Nephron (organoid): ENCODE measurements around the gene GRIK4.
A peak's percentile ranks its signal among the peaks of the same experiment; 100 is the strongest.

Source experiments
- H3K27ac Mint-ChIP-seq, 3 experiments: 2 replicates each; pipeline ENCODE4 v1.8.0; 2020; ENCODE audit warnings: mixed read lengths in 3 of 3, mild to moderate bottlenecking in 2 of 3, moderate library complexity in 1 of 3
- H3K27me3 Mint-ChIP-seq: 2 replicates; pipeline ENCODE4 v1.8.0; 2021; ENCODE audit warnings: low read depth, mild to moderate bottlenecking, moderate library complexity, mixed read lengths
- H3K36me3 Mint-ChIP-seq: 2 replicates; pipeline ENCODE4 v1.8.0; 2020; ENCODE audit warnings: low read depth, mixed read lengths
- H3K4me1 Mint-ChIP-seq: 2 replicates; pipeline ENCODE4 v1.8.0; 2020; ENCODE audit warnings: mixed read lengths
- H3K4me3 Mint-ChIP-seq, 3 experiments: 2 replicates each; pipeline ENCODE4 v1.8.0; 2020; ENCODE audit warnings: mild to moderate bottlenecking in 3 of 3, mixed read lengths in 3 of 3, moderate library complexity in 2 of 3
- H3K9me3 Mint-ChIP-seq: 2 replicates; pipeline ENCODE4 v1.8.0; 2020; ENCODE audit warnings: mixed read lengths
- TF ChIP-seq, protein P1 (sequence below), 3 experiments: fragments of 200-600 bp; sonication (generic); IDR thresholded peaks; one replicate each; pipeline ENCODE4 v1.5.0; 2021; ENCODE audit warnings: antibody characterized with exemption in 3 of 3; ENCODE audit not compliant: unreplicated experiment in 3 of 3

The GRIK4 gene

DNA sequence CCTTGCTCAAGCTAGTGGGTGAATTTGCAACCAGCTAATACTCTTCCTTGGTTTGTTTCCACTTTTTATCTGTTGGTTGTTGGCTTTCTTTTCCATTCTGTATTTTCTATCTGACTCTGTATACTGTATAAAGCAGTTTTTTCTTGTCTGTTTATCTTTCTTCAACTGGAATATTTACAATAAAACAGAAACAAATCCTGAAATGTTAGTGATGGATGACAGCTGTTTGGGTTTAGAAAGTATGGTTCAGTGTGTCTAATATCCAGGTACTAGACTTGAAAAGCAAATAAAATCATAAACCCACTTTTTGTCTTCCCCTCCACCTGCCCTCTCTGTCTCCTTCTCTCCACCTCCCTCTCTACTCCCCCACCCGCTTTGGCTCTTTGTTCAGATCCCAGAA, 477.1 kb downstream of the GRIK4 start:
- Mint-ChIP-seq H3K27ac (no peak overlapping the region), H3K9me3 (no peaks in the 10 kb centered on the region), H3K4me1 (peaks cover 5% of the 10 kb centered on the region), H3K27me3 (peaks cover 21% of the 10 kb centered on the region), H3K4me3 (peak overlapping the region in 1 of 3 experiments; percentile 19), H3K36me3 (no peaks in the 10 kb centered on the region)
- TF ChIP-seq, protein P1, sequence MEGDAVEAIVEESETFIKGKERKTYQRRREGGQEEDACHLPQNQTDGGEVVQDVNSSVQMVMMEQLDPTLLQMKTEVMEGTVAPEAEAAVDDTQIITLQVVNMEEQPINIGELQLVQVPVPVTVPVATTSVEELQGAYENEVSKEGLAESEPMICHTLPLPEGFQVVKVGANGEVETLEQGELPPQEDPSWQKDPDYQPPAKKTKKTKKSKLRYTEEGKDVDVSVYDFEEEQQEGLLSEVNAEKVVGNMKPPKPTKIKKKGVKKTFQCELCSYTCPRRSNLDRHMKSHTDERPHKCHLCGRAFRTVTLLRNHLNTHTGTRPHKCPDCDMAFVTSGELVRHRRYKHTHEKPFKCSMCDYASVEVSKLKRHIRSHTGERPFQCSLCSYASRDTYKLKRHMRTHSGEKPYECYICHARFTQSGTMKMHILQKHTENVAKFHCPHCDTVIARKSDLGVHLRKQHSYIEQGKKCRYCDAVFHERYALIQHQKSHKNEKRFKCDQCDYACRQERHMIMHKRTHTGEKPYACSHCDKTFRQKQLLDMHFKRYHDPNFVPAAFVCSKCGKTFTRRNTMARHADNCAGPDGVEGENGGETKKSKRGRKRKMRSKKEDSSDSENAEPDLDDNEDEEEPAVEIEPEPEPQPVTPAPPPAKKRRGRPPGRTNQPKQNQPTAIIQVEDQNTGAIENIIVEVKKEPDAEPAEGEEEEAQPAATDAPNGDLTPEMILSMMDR (IDR thresholded peaks at IDR 0.05; ENCODE audit: unreplicated experiment in 3 of 3): no peak

DNA sequence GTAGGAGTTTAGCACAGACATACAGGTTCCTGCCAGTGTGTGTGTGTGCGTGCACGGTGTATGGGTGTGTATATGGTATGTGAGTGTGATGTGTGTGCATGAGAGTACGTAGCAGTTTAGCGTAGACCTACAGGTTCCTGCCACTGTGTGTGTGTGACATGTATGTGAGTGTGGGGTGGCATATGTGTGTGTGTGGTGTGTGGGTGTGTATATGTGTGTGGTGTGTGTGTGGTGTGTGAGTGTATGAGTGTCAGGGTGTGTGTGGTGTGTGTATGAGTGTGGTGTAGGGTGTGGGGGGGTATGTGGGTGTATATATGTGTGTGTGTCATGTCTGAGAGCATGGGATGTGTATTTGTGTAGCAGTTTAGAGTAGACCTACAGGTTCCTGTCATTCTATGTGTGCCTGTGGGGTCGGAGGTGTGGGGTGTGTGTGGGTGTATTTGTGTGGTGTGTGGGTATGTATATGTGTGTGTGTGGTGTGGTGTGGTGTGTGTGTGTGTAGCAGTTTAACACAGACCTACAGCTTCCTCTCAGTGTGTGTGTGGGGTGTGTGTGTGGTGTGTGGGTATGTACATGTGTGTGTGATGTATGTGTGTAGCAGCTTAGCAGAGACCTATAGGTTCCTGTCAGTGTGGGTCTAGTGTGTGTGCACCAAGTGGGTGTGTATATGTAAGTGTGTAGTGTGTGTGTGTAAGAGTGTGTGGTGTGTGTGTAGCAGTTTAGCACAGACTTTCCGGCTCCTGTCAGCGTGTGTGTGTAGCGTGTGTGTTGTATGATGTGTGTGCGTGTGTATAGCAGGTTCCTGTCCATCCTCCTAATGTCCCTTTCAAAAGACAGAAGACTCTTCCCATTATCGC, 480.5 kb downstream of the GRIK4 start:
- H3K27ac Mint-ChIP-seq: no peak overlapping the region

DNA sequence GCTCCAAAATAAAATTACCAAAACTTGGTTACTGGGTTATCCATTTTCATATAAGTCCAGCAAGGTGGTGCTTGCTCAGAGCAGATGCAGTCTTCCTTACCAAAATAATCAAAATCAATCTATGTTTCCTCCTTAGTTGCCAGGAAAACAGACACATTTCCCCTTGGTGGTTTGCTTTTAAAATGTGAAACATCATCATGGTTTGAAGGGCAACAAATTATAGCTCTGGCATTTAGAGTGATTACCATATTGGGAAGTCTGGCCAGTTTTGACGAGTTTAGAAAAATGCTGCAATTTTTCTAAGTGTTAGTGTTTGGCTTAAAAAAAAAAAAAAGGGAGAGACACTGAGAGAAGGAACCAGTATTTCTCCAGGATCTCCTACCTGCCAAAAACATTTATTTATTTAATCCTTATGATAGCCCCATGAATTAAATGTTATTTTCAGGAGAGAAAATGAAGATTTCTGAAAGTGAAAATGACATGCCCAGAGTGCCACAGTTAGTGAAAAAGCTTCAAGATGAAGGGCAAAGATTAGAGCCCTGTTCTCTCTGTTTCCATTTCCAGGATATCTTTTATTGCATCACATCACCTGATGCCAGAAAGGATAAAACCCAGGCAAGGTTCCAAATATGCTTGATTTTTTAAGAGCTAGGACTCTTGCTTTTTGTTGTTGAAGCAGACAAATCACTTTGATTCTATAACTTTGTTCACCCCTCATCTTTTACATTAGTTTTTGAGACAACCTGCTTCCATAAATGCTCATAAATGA, 482.7 kb downstream of the GRIK4 start:
- peak overlapping the region in 1 of 3 experiments; percentile 38 for H3K27ac Mint-ChIP-seq
- no peaks in the 10 kb centered on the region for H3K36me3 Mint-ChIP-seq

More for the DNA sequence above, 480.5 kb downstream of the GRIK4 start:
- Mint-ChIP-seq H3K4me1 (no peaks in the 10 kb centered on the region), H3K9me3 (no peaks in the 10 kb centered on the region), H3K4me3 (no peak overlapping the region), H3K36me3 (no peaks in the 10 kb centered on the region), H3K27me3 (peaks cover 11% of the 10 kb centered on the region)
- TF ChIP-seq, protein P1 (IDR thresholded peaks at IDR 0.05; ENCODE audit: unreplicated experiment in 3 of 3): no peak

DNA sequence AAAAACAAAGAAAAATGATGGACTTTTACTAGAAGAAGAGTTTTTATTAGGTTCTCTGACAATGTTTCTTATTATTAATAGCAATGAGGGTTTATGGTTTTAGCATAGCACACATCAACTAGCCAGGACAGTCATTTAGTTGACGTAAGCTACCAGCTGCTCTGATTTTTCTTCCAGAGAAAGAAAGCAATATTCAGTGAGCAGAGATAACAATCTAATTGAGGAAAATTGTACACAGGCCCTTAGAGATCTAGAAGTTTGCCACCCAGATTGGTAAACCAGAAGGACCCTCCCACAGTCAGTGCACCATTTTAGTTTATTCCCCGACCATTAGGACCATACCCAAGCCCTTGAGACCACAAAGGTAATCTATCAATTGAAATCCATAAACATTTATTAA, 483.6 kb downstream of the GRIK4 start:
- H3K36me3 Mint-ChIP-seq: no peaks in the 10 kb centered on the region
- TF ChIP-seq, protein P1 (IDR thresholded peaks at IDR 0.05; ENCODE audit: unreplicated experiment in 3 of 3): no peak
- H3K27ac Mint-ChIP-seq: no peak overlapping the region
- no peaks in the 10 kb centered on the region for H3K4me1 Mint-ChIP-seq
- H3K27me3 Mint-ChIP-seq: peaks cover 14% of the 10 kb centered on the region
- no peaks in the 10 kb centered on the region for H3K9me3 Mint-ChIP-seq
- H3K4me3 Mint-ChIP-seq: no peak overlapping the region

More for the DNA sequence above, 482.7 kb downstream of the GRIK4 start:
- H3K4me3 Mint-ChIP-seq: no peak overlapping the region
- TF ChIP-seq, protein P1 (IDR thresholded peaks at IDR 0.05; ENCODE audit: unreplicated experiment in 3 of 3): no peak
- no peaks in the 10 kb centered on the region for H3K4me1 Mint-ChIP-seq
- no peaks in the 10 kb centered on the region for H3K9me3 Mint-ChIP-seq
- peaks cover 12% of the 10 kb centered on the region for H3K27me3 Mint-ChIP-seq

DNA sequence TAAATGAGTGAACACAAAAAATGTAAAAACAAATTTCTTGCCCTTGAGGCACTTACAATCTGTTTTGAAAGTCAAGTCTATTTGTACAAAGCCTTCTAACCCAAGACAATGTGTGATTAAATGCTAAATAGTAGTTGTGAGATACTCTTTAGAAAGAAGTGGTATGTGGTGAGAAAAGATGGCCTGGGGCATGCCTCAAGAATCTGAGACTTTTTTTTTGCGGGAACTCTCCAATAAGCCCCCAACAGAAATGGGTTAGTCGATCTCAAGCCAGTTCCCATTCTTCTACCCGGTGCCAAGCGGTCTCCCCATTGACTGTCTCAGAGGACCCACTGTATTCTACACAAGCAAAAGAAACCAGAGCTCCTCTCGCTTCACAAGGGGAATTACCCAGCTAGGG, 485.4 kb downstream of the GRIK4 start:
- Mint-ChIP-seq H3K4me1 (no peaks in the 10 kb centered on the region), H3K27ac (no peak overlapping the region), H3K36me3 (no peaks in the 10 kb centered on the region), H3K27me3 (peaks cover 15% of the 10 kb centered on the region), H3K9me3 (no peaks in the 10 kb centered on the region), H3K4me3 (no peak overlapping the region)
- TF ChIP-seq, protein P1 (IDR thresholded peaks at IDR 0.05; ENCODE audit: unreplicated experiment in 3 of 3): no peak
